Left forelimb (tissue), 1 donor: ENCODE data around the gene RBM4B.

Experiments used
- DNase-seq: peaks from one replicate; pipeline ENCODE4 v3.0.0-alpha.2; 2018; ENCODE audit warnings: low spot score

Gene RBM4B

GRCh38 chr11:66686801-66687750 lies 9.4 kb upstream of the RBM4B start:
- no peak for DNase-seq

- no peak for DNase-seq
Measured at GRCh38 chr11:66686100-66686785, 8.6 kb upstream of the RBM4B start.

- no peak for DNase-seq
Measured at GRCh38 chr11:66685276-66686099, 7.8 kb upstream of the RBM4B start.

GRCh38 chr11:66684635-66685034 lies 6.9 kb upstream of the RBM4B start:
- no peak for DNase-seq

- no peak for DNase-seq
Measured at GRCh38 chr11:66683877-66684276, 6.2 kb upstream of the RBM4B start.

- DNase-seq = no peak
Measured at GRCh38 chr11:66680966-66681645, 3.4 kb upstream of the RBM4B start.

- no peak for DNase-seq
Measured at GRCh38 chr11:66676931-66677598, 622 bp downstream of the RBM4B start.

GRCh38 chr11:66676282-66676919 lies 1.3 kb downstream of the RBM4B start:
- DNase-seq = no peak

- no peak for DNase-seq
Measured at GRCh38 chr11:66674964-66675602, 2.6 kb downstream of the RBM4B start.

GRCh38 chr11:66670816-66671215 lies 6.9 kb downstream of the RBM4B start:
- DNase-seq = no peak

GRCh38 chr11:66665369-66665768 lies 12.3 kb downstream of the RBM4B start:
- DNase-seq = no peak

GRCh38 chr11:66663741-66664296 lies 13.9 kb downstream of the RBM4B start:
- DNase-seq = no peak

- DNase-seq = no peak
Measured at GRCh38 chr11:66659763-66660162, 17.9 kb downstream of the RBM4B start.

GRCh38 chr11:66653123-66653522 lies 24.6 kb downstream of the RBM4B start:
- no peak for DNase-seq

GRCh38 chr11:66652651-66653050 lies 25.0 kb downstream of the RBM4B start:
- no peak for DNase-seq

- DNase-seq = no peak
Measured at GRCh38 chr11:66651016-66651415, 26.7 kb downstream of the RBM4B start.

GRCh38 chr11:66649903-66650302 lies 27.8 kb downstream of the RBM4B start:
- DNase-seq = no peak

GRCh38 chr11:66646828-66647227 lies 30.9 kb downstream of the RBM4B start:
- no peak for DNase-seq

GRCh38 chr11:66643745-66644437 lies 33.8 kb downstream of the RBM4B start:
- DNase-seq = no peak
